HepG2 (cell line): ENCODE measurements around the gene TMEM74B. TPM values are rescaled to one million over a fixed set of nuclear protein-coding genes. Genes with fewer than 3 reads are reported as not detected.
A peak's percentile ranks its signal among the peaks of the same experiment; 100 is the strongest.

ENCODE experiments used
- ETV5 ChIP-seq: IDR thresholded peaks from 2 replicates; pipeline ENCODE4 v1.6.1; 2018; ENCODE audit warnings: missing biosample characterization, missing genetic modification reagents, inconsistent platforms, borderline replicate concordance
- TBX2 ChIP-seq: sonication (generic); formaldehyde crosslinking; IDR thresholded peaks from 2 replicates; pipeline ENCODE4 v1.5.0; 2020; ENCODE audit warnings: missing genetic modification reagents, mild to moderate bottlenecking, borderline replicate concordance
- ZNF724P ChIP-seq: sonication (generic); formaldehyde crosslinking; IDR thresholded peaks from 2 replicates; pipeline ENCODE4 v1.8.0; 2022; ENCODE audit warnings: missing genetic modification reagents, borderline replicate concordance
- polyA plus RNA-seq, 8 experiments: library from polyadenylated mRNA; depleted of rRNA in 3 of 8; stranded (reverse) in 7 of 8; unstranded in 1 of 8; fragments of >200 nt; fragmentation: Illumina TruSeq in 4 of 8; extraction: Trizol in 4 of 8; gene quantifications; 2 replicates each; pipeline versions ENCODE4 v1.2.1 to v1.2.3, GENCODE V29; 2011 to 2016; ENCODE audit warnings: low read depth in 4 of 8, missing spikeins in 1 of 8, mixed read lengths in 1 of 8; ENCODE audit not compliant: insufficient read depth in 1 of 8
- total RNA-seq, 5 experiments: library from RNA; depleted of rRNA; stranded (reverse); fragments of >200 nt; fragmentation: Illumina TruSeq; extraction: Trizol; gene quantifications; 2 replicates each; pipeline ENCODE4 v1.2.3, GENCODE V29; 2016; ENCODE audit warnings: low read depth in 1 of 5
- TF ChIP-seq, protein P1 (sequence below): sonication (generic); formaldehyde crosslinking; IDR thresholded peaks from 2 replicates; pipeline ENCODE4 v1.5.1; 2020; ENCODE audit warnings: mild to moderate bottlenecking, missing genetic modification reagents, moderate library complexity
- TF ChIP-seq, protein P2 (sequence below): sonication (generic); formaldehyde crosslinking; IDR thresholded peaks from 2 replicates; pipeline ENCODE4 v1.4.0; 2020; ENCODE audit warnings: mild to moderate bottlenecking, low read depth, missing genetic modification reagents

The TMEM74B gene
- total and polyA plus RNA-seq, 2 of the 13 experiments (the other 11 are each of a cell fraction or from before 2014, with no cell fraction given), result 4.7 to 18.4 TPM

GRCh38 chr20:1225783-1226654 lies 41.2 kb upstream of the TMEM74B start, which contains the start of gene RAD21L1 (continued):
- TF ChIP-seq, protein P1, sequence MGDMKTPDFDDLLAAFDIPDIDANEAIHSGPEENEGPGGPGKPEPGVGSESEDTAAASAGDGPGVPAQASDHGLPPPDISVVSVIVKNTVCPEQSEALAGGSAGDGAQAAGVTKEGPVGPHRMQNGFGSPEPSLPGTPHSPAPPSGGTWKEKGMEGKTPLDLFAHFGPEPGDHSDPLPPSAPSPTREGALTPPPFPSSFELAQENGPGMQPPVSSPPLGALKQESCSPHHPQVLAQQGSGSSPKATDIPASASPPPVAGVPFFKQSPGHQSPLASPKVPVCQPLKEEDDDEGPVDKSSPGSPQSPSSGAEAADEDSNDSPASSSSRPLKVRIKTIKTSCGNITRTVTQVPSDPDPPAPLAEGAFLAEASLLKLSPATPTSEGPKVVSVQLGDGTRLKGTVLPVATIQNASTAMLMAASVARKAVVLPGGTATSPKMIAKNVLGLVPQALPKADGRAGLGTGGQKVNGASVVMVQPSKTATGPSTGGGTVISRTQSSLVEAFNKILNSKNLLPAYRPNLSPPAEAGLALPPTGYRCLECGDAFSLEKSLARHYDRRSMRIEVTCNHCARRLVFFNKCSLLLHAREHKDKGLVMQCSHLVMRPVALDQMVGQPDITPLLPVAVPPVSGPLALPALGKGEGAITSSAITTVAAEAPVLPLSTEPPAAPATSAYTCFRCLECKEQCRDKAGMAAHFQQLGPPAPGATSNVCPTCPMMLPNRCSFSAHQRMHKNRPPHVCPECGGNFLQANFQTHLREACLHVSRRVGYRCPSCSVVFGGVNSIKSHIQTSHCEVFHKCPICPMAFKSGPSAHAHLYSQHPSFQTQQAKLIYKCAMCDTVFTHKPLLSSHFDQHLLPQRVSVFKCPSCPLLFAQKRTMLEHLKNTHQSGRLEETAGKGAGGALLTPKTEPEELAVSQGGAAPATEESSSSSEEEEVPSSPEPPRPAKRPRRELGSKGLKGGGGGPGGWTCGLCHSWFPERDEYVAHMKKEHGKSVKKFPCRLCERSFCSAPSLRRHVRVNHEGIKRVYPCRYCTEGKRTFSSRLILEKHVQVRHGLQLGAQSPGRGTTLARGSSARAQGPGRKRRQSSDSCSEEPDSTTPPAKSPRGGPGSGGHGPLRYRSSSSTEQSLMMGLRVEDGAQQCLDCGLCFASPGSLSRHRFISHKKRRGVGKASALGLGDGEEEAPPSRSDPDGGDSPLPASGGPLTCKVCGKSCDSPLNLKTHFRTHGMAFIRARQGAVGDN (CRISPR knock-in tag), result peak; percentile 85
- TF ChIP-seq, protein P2, sequence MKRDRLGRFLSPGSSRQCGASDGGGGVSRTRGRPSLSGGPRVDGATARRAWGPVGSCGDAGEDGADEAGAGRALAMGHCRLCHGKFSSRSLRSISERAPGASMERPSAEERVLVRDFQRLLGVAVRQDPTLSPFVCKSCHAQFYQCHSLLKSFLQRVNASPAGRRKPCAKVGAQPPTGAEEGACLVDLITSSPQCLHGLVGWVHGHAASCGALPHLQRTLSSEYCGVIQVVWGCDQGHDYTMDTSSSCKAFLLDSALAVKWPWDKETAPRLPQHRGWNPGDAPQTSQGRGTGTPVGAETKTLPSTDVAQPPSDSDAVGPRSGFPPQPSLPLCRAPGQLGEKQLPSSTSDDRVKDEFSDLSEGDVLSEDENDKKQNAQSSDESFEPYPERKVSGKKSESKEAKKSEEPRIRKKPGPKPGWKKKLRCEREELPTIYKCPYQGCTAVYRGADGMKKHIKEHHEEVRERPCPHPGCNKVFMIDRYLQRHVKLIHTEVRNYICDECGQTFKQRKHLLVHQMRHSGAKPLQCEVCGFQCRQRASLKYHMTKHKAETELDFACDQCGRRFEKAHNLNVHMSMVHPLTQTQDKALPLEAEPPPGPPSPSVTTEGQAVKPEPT (CRISPR knock-in tag), result 0 out of 2 replicates have a peak, but pooled peaks have one; percentile 18
- TF ChIP-seq ETV5 (CRISPR knock-in tag) (0 out of 2 replicates have a peak, but pooled peaks have one; percentile 3), TBX2 (CRISPR knock-in tag) (peak; percentile 55; the same call in 1 of the 2 replicates), ZNF724P (peak; percentile 69; the same call in 1 of the 2 replicates)
- TF ChIP-seq, all 625 proteins: peak for 118
